ENCODE measurements around the gene ANKFN1. TPM values are rescaled to one million over a fixed set of nuclear protein-coding genes. Genes with fewer than 3 reads are reported as not detected.

Gene ANKFN1
- total and polyA plus RNA-seq, 8 donors = 0.13 to 1.8 (median 0.66) TPM

GRCh38 chr17:56431736-56432135, 278.5 kb downstream of the ANKFN1 start:
- H3K4me1 ChIP-seq = no peaks in the 10 kb centered on the region
- TF ChIP-seq CTCF (IDR thresholded peaks at IDR 0.05) = no peak
- H3K27me3 ChIP-seq = no peaks in the 10 kb centered on the region
- ATAC-seq (no peak), DNase-seq (no peak)
- no peak overlapping the region for H3K27ac ChIP-seq
- H3K9me3 ChIP-seq = no peaks in the 10 kb centered on the region
- no peaks in the 10 kb centered on the region for H3K36me3 ChIP-seq
- no peak overlapping the region for H3K4me3 ChIP-seq
- intact Hi-C loops (cut with DNase I) = no loop called here

- intact Hi-C loops (cut with DNase I) = no loop called here
- DNase-seq (no peak), ATAC-seq (no peak)
- H3K27ac ChIP-seq = no peak overlapping the region
- no peak overlapping the region for H3K4me3 ChIP-seq
- no peaks in the 10 kb centered on the region for H3K27me3 ChIP-seq
- no peaks in the 10 kb centered on the region for H3K36me3 ChIP-seq
- no peaks in the 10 kb centered on the region for H3K9me3 ChIP-seq
- no peaks in the 10 kb centered on the region for H3K4me1 ChIP-seq
- TF ChIP-seq CTCF (IDR thresholded peaks at IDR 0.05) = no peak
Measured at GRCh38 chr17:56432443-56432842, 279.2 kb downstream of the ANKFN1 start.

- no peak for ATAC-seq
- H3K4me1 ChIP-seq = no peaks in the 10 kb centered on the region
- H3K36me3 ChIP-seq = no peaks in the 10 kb centered on the region
- intact Hi-C loops (cut with DNase I) = no loop called here
- DNase-seq = no peak
- no peaks in the 10 kb centered on the region for H3K27me3 ChIP-seq
- H3K27ac ChIP-seq = no peak overlapping the region
- no peak overlapping the region for H3K4me3 ChIP-seq
- no peaks in the 10 kb centered on the region for H3K9me3 ChIP-seq
- no peak for TF ChIP-seq CTCF (IDR thresholded peaks at IDR 0.05)
Measured at GRCh38 chr17:56434610-56435009, 281.3 kb downstream of the ANKFN1 start.

GRCh38 chr17:56436142-56436541, 282.9 kb downstream of the ANKFN1 start:
- intact Hi-C loops (cut with DNase I) = no loop called here
- H3K27me3 ChIP-seq = no peaks in the 10 kb centered on the region

GRCh38 chr17:56440419-56440818, 287.1 kb downstream of the ANKFN1 start:
- Histone ChIP-seq H3K27me3 (no peaks in the 10 kb centered on the region), H3K4me1 (no peaks in the 10 kb centered on the region), H3K27ac (no peak overlapping the region), H3K4me3 (no peak overlapping the region), H3K9me3 (no peaks in the 10 kb centered on the region), H3K36me3 (no peaks in the 10 kb centered on the region)
- no peak for TF ChIP-seq CTCF (IDR thresholded peaks at IDR 0.05)
- intact Hi-C loops (cut with DNase I) = no loop called here
- ATAC-seq (no peak), DNase-seq (no peak)

More at GRCh38 chr17:56436142-56436541, 282.9 kb downstream of the ANKFN1 start:
- Histone ChIP-seq H3K4me1 (no peaks in the 10 kb centered on the region), H3K27ac (no peak overlapping the region), H3K4me3 (no peak overlapping the region), H3K36me3 (no peaks in the 10 kb centered on the region), H3K9me3 (no peaks in the 10 kb centered on the region)
- DNase-seq (no peak), ATAC-seq (no peak)
- no peak for TF ChIP-seq CTCF (IDR thresholded peaks at IDR 0.05)
